Neural cell (in vitro differentiated cells): ENCODE results near the gene DDX39B. TPM values are rescaled to one million over a fixed set of nuclear protein-coding genes. Genes with fewer than 3 reads are reported as not detected.

ENCODE experiments used
- H2AFZ ChIP-seq: fragments of 200-600, 300-800 bp; sonication (generic), shearing (Covaris generic); 2 replicates; pipeline ENCODE4 v1.6.0; 2014; ENCODE audit warnings: low read depth, mild to moderate bottlenecking, antibody characterized with exemption, low read length, moderate library complexity
- H3F3A ChIP-seq: fragments of 200-600 bp; shearing (Covaris generic); 2 replicates; pipeline ENCODE4 v1.6.1; 2016; ENCODE audit warnings: mild to moderate bottlenecking, moderate library complexity, mixed read lengths, antibody characterized with exemption, low read length; ENCODE audit not compliant: insufficient read depth, poor library complexity, severe bottlenecking
- H3K27ac ChIP-seq: fragments of 200-600, 300-800 bp; sonication (generic), shearing (Covaris generic); 2 replicates; pipeline ENCODE4 v1.5.1; 2014; ENCODE audit warnings: mild to moderate bottlenecking, low read length, moderate library complexity
- H3K27me3 ChIP-seq: fragments of 300-800, 200-600 bp; sonication (generic), shearing (Covaris generic); 2 replicates; pipeline ENCODE4 v1.6.0; 2014; ENCODE audit warnings: mild to moderate bottlenecking, low read depth, low read length, moderate library complexity; ENCODE audit not compliant: insufficient read depth
- H3K36me3 ChIP-seq: fragments of 300-800, 200-600 bp; sonication (generic), shearing (Covaris generic); 2 replicates; pipeline ENCODE4 v1.5.1; 2014; ENCODE audit warnings: mild to moderate bottlenecking, antibody characterized with exemption, low read length, moderate library complexity; ENCODE audit not compliant: insufficient read depth
- H3K4me2 ChIP-seq: fragments of 300-800, 200-600 bp; sonication (generic), shearing (Covaris generic); 2 replicates; pipeline ENCODE4 v1.6.0; 2014; ENCODE audit warnings: mild to moderate bottlenecking, low read length
- H3K4me3 ChIP-seq: fragments of 300-800, 200-600 bp; sonication (generic), shearing (Covaris generic); 2 replicates; pipeline ENCODE4 v1.5.1; 2014; ENCODE audit warnings: mild to moderate bottlenecking, low read length, moderate library complexity
- H3K79me2 ChIP-seq: fragments of 200-600 bp; shearing (Covaris generic); replicated peaks from 2 replicates; pipeline ENCODE4 v1.6.0; 2014; ENCODE audit warnings: mild to moderate bottlenecking, low read length, moderate library complexity; ENCODE audit not compliant: insufficient read depth
- H3K9ac ChIP-seq: fragments of 300-800, 200-600 bp; sonication (generic), shearing (Covaris generic); 2 replicates; pipeline ENCODE4 v1.6.1; 2016; ENCODE audit warnings: mild to moderate bottlenecking, low read length, mixed read lengths
- H3K9me2 ChIP-seq: fragments of 200-600 bp; shearing (Covaris generic); 2 replicates; pipeline ENCODE4 v1.6.1; 2016; ENCODE audit warnings: mild to moderate bottlenecking, low read length, mixed read lengths; ENCODE audit not compliant: insufficient read depth
- H3K9me3 ChIP-seq: fragments of 200-600, 300-800 bp; sonication (generic), shearing (Covaris generic); 2 replicates; pipeline ENCODE4 v1.6.1; 2016; ENCODE audit warnings: mild to moderate bottlenecking, mixed run types, low read length, moderate library complexity, mixed read lengths
- H4K20me1 ChIP-seq: fragments of 200-600 bp; shearing (Covaris generic); 2 replicates; pipeline ENCODE4 v1.6.1; 2016; ENCODE audit warnings: mild to moderate bottlenecking, mixed run types; ENCODE audit not compliant: insufficient read depth
- EP300 ChIP-seq: fragments of 450-650 bp; conservative IDR thresholded peaks from 2 replicates; pipeline ENCODE4 v1.6.1; 2014; ENCODE audit warnings: antibody characterized with exemption, mild to moderate bottlenecking, moderate library complexity; ENCODE audit not compliant: poor library complexity, severe bottlenecking
- EZH2 ChIP-seq: fragments of 200-600, 300-800 bp; shearing (Covaris generic), sonication (generic); IDR thresholded peaks from 2 replicates; pipeline ENCODE4 v1.6.1; 2014; ENCODE audit warnings: antibody characterized with exemption, low read length, borderline replicate concordance, mild to moderate bottlenecking; ENCODE audit not compliant: insufficient read depth, poor library complexity, severe bottlenecking
- MXI1 ChIP-seq: fragments of 450-650 bp; conservative IDR thresholded peaks from 2 replicates; pipeline ENCODE4 v1.6.1; 2014; ENCODE audit warnings: antibody characterized with exemption, mild to moderate bottlenecking; ENCODE audit not compliant: poor library complexity, severe bottlenecking
- POLR2AphosphoS5 ChIP-seq: IDR thresholded peaks from 2 replicates; pipeline ENCODE4 v1.6.1; 2012
- RAD21 ChIP-seq: fragments of 450-650 bp; conservative IDR thresholded peaks from 2 replicates; pipeline ENCODE4 v1.6.1; 2014; ENCODE audit warnings: antibody characterized with exemption, mild to moderate bottlenecking, moderate library complexity
- SMC3 ChIP-seq: fragments of 450-650 bp; conservative IDR thresholded peaks from 2 replicates; pipeline ENCODE4 v1.6.1; 2014; ENCODE audit warnings: antibody characterized with exemption, mild to moderate bottlenecking, moderate library complexity; ENCODE audit not compliant: poor library complexity
- TAF1 ChIP-seq: IDR thresholded peaks from 2 replicates; pipeline ENCODE4 v1.6.1; 2012; ENCODE audit warnings: low read depth
- polyA plus RNA-seq: library from polyadenylated mRNA; depleted of rRNA; stranded (reverse); fragments of >200 nt; gene quantifications from 2 replicates; pipeline ENCODE4 v1.2.3, GENCODE V29; 2014
- TF ChIP-seq, protein P1 (sequence below): fragments of 450-650 bp; IDR thresholded peaks from 2 replicates; pipeline ENCODE4 v1.5.1; 2014; ENCODE audit warnings: antibody characterized with exemption, mild to moderate bottlenecking, moderate library complexity; ENCODE audit not compliant: poor library complexity, severe bottlenecking
- TF ChIP-seq, protein P2 (sequence below): IDR thresholded peaks from 2 replicates; pipeline ENCODE4 v1.6.1; 2012; ENCODE audit warnings: borderline replicate concordance

DDX39B gene
- polyA plus RNA-seq, 1 donor from 2014 or later = 313 TPM

DNA sequence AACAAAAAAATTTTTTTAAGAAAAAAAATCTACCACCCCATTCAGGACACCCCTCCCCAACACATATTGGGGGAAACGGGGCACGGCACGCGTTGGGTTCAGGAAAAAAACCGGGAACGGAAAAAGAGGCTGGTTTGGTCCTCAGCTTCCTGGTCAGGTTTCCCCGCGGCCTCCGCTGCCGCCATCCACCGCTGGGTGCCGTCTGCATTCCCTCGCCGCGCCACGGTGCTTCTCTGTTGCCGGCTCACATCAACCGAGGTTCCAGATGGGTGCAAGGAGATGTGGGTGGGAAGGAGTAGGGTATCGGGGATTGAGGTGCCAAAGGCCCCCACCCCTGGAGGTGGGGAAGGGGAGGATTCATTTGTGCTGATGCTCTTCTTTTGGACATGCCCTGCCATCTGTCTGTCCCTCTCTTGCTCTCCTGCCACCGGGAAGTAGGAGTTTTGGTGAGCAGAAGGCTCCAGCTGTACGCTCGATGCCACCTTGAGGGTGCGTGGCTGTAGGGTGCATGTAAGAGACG is 7.2 kb downstream of the DDX39B start:
- Histone ChIP-seq H3K79me2 (peaks cover 36% of the 10 kb centered on the region), H2AFZ (no peak overlapping the region), H4K20me1 (peaks cover 39% of the 10 kb centered on the region)

DNA sequence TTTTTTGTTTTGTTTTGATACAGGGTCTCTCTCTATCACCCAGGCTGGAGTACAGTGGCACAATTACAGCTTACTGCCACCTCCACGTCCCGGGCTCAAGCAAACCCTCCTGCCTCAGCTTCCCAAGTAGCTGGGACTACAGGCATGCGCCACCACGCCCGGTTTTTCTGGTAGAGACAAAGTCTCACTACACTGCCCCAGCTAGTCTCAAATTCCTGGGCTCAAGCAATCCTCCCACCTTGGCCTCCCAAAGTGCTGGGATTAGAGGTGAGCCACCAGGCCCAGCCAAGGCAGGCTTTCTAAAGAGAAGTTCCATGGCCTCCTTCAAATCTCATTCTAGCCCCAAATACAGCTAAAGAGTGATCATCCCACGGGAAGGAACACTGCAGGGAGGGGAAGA is 7.8 kb downstream of the DDX39B start:
- Histone ChIP-seq H3K4me2 (no peak overlapping the region), H3K36me3 (no peaks in the 10 kb centered on the region), H3K4me3 (no peak overlapping the region), H4K20me1 (peaks cover 33% of the 10 kb centered on the region), H3K27me3 (no peaks in the 10 kb centered on the region), H3K27ac (no peak overlapping the region), H3K79me2 (peaks cover 30% of the 10 kb centered on the region), H3K9me2 (no peaks in the 10 kb centered on the region), H2AFZ (no peak overlapping the region), H3K9ac (no peak overlapping the region), H3K9me3 (no peaks in the 10 kb centered on the region), H3F3A (no peaks in the 10 kb centered on the region)
- TF ChIP-seq, protein P1, sequence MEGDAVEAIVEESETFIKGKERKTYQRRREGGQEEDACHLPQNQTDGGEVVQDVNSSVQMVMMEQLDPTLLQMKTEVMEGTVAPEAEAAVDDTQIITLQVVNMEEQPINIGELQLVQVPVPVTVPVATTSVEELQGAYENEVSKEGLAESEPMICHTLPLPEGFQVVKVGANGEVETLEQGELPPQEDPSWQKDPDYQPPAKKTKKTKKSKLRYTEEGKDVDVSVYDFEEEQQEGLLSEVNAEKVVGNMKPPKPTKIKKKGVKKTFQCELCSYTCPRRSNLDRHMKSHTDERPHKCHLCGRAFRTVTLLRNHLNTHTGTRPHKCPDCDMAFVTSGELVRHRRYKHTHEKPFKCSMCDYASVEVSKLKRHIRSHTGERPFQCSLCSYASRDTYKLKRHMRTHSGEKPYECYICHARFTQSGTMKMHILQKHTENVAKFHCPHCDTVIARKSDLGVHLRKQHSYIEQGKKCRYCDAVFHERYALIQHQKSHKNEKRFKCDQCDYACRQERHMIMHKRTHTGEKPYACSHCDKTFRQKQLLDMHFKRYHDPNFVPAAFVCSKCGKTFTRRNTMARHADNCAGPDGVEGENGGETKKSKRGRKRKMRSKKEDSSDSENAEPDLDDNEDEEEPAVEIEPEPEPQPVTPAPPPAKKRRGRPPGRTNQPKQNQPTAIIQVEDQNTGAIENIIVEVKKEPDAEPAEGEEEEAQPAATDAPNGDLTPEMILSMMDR = no peak
- TF ChIP-seq EZH2 = no peak
- TF ChIP-seq SMC3 = no peak
- no peak for TF ChIP-seq RAD21
- TF ChIP-seq, protein P2, sequence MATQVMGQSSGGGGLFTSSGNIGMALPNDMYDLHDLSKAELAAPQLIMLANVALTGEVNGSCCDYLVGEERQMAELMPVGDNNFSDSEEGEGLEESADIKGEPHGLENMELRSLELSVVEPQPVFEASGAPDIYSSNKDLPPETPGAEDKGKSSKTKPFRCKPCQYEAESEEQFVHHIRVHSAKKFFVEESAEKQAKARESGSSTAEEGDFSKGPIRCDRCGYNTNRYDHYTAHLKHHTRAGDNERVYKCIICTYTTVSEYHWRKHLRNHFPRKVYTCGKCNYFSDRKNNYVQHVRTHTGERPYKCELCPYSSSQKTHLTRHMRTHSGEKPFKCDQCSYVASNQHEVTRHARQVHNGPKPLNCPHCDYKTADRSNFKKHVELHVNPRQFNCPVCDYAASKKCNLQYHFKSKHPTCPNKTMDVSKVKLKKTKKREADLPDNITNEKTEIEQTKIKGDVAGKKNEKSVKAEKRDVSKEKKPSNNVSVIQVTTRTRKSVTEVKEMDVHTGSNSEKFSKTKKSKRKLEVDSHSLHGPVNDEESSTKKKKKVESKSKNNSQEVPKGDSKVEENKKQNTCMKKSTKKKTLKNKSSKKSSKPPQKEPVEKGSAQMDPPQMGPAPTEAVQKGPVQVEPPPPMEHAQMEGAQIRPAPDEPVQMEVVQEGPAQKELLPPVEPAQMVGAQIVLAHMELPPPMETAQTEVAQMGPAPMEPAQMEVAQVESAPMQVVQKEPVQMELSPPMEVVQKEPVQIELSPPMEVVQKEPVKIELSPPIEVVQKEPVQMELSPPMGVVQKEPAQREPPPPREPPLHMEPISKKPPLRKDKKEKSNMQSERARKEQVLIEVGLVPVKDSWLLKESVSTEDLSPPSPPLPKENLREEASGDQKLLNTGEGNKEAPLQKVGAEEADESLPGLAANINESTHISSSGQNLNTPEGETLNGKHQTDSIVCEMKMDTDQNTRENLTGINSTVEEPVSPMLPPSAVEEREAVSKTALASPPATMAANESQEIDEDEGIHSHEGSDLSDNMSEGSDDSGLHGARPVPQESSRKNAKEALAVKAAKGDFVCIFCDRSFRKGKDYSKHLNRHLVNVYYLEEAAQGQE = no peak
- TF ChIP-seq MXI1 = no peak
- no peak for TF ChIP-seq TAF1
- TF ChIP-seq EP300 = no peak
- TF ChIP-seq POLR2AphosphoS5 = no peak

More for the DNA sequence above, 7.2 kb downstream of the DDX39B start:
- Histone ChIP-seq H3K9me2 (no peaks in the 10 kb centered on the region), H3F3A (no peaks in the 10 kb centered on the region), H3K27ac (no peak overlapping the region), H3K36me3 (no peaks in the 10 kb centered on the region), H3K9ac (no peak overlapping the region), H3K4me3 (no peak overlapping the region), H3K9me3 (no peaks in the 10 kb centered on the region), H3K4me2 (no peak overlapping the region), H3K27me3 (no peaks in the 10 kb centered on the region)
- TF ChIP-seq TAF1 = no peak
- TF ChIP-seq, protein P1 = no peak
- no peak for TF ChIP-seq POLR2AphosphoS5
- no peak for TF ChIP-seq RAD21
- no peak for TF ChIP-seq EP300
- no peak for TF ChIP-seq SMC3
- no peak for TF ChIP-seq MXI1
- no peak for TF ChIP-seq EZH2
- TF ChIP-seq, protein P2 = no peak
